Measurements from ENCODE around the gene SNW1. TPM values are rescaled to one million over a fixed set of nuclear protein-coding genes. Genes with fewer than 3 reads are reported as not detected.

SNW1 gene
- total RNA-seq, 1 experiment from 2014 or later: 67.5 TPM

DNA sequence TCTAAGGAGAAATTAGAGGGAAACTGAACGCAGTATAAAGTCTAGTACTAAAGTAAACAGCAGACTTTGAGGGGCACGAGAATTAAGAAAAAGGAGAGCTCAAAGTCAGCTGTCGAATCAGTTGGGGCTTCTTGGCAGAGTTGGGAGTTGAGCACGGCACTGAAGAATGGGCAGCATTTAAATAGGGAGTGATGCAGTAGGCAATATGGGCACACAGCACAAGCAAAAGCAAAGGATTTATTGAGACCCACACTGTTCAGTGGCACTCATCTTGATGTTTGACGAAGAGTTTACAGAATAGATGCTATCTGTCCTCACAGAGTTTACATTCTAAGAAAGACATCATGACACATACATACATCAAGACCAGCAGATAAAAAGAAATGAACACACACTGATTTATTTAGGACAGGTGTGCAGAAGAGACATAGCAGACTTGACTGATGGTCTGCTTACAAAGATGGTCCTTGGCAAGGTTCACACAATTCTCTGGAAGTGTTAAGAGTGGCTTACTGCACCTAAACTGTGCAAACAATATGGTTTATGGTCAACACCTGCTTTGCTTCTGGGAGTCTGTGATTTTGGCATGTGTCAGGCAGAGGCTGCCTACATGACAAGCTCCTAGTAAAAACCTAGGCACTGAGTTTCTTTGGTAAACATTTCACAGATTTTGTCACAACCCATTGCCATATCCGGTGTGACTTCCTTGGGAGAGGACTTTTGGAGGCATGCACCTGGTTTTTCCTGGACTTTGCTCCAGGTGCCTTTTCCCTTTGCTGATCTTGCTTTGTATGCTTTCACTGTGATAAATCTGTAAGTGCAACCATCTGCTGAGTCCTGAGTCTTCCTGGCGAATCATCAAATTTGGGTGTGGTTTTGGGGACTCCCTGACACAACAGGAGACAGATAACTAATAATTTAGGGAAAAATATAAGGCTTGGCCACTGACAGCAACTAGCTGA lies 79.5 kb downstream of the SNW1 start:
- TF ChIP-seq EZH2 (IDR thresholded peaks at IDR 0.05; ENCODE audit: low read length, unreplicated experiment) (no peak), EZH2phosphoT487 (IDR thresholded peaks at IDR 0.05; ENCODE audit: borderline replicate concordance, low read length) (no peak)
- TF ChIP-seq, protein P1, sequence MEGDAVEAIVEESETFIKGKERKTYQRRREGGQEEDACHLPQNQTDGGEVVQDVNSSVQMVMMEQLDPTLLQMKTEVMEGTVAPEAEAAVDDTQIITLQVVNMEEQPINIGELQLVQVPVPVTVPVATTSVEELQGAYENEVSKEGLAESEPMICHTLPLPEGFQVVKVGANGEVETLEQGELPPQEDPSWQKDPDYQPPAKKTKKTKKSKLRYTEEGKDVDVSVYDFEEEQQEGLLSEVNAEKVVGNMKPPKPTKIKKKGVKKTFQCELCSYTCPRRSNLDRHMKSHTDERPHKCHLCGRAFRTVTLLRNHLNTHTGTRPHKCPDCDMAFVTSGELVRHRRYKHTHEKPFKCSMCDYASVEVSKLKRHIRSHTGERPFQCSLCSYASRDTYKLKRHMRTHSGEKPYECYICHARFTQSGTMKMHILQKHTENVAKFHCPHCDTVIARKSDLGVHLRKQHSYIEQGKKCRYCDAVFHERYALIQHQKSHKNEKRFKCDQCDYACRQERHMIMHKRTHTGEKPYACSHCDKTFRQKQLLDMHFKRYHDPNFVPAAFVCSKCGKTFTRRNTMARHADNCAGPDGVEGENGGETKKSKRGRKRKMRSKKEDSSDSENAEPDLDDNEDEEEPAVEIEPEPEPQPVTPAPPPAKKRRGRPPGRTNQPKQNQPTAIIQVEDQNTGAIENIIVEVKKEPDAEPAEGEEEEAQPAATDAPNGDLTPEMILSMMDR (conservative IDR thresholded peaks at IDR 0.05; ENCODE audit: low read depth, low read length): no peak
- Histone ChIP-seq H3K4me1 (ENCODE audit: insufficient read depth, low read length) (peaks cover 19% of the 10 kb centered on the region), H3K4me3 (ENCODE audit: low read length) (no peak overlapping the region), H3K4me2 (ENCODE audit: low read length) (peak overlapping the region; percentile 56), H3K9ac (ENCODE audit: low read length) (no peak overlapping the region), H3F3A (ENCODE audit: low read length, unreplicated experiment) (peaks cover 13% of the 10 kb centered on the region), H2AFZ (ENCODE audit: low read length) (no peak overlapping the region), H3K36me3 (ENCODE audit: low read depth, low read length) (peaks cover 9% of the 10 kb centered on the region; the same call in 1 of the 2 replicates), H3K9me2 (replicated peaks; ENCODE audit: low read length) (no peaks in the 10 kb centered on the region), H3K9me3 (ENCODE audit: low read length) (no peaks in the 10 kb centered on the region), H4K20me1 (ENCODE audit: low read length) (peaks cover 11% of the 10 kb centered on the region; the same call in 1 of the 2 replicates), H3K79me2 (ENCODE audit: low read length) (no peaks in the 10 kb centered on the region), H3K27ac (ENCODE audit: low read length) (peak overlapping the region; percentile 85), H3K27me3 (ENCODE audit: low read length) (no peaks in the 10 kb centered on the region)
- BruUV-seq (replicated peaks): no TSS peak
- ATAC-seq (peak; percentile 63), DNase-seq (peak; percentile 66)
- ChIA-PET CTCF (interaction anchor here (0.5 kb wide), 1 partner anchor 418 kb away, joined by 4 read pairs; no protein-coding TSS in a partner anchor), POLR2A (ENCODE audit: unreplicated experiment) (no interaction called here)
- intact Hi-C loops (cut with micrococcal nuclease): loop anchor here (2.0 kb wide), 1 partner anchor 17 kb away; no protein-coding TSS in a partner anchor

DNA sequence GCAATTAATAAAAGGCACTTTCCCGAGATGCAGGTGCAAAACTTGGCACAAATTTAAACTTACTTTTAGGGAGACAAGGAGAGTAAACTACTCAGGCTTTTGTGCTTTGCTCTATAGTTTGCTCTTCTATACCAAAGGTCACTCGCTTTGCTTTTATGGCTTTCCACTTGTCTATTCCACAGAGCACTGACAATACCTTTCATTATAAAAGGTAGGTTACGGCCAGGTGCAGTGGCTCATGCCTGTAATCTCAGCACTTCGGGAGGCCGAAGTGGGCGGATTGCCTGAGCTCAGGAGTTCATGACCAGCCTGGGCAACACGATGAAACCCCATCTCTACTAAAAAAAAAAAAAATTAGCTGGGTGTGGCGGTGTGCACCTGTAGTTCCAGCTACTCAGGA lies 86.0 kb downstream of the SNW1 start:
- no peaks in the 10 kb centered on the region for H4K20me1 ChIP-seq (ENCODE audit: low read length)
- H3K36me3 ChIP-seq (ENCODE audit: low read depth, low read length): peaks cover 31% of the 10 kb centered on the region; the same call in 1 of the 2 replicates
- no TSS peak for BruUV-seq (replicated peaks)
- no peak overlapping the region for H3K4me3 ChIP-seq (ENCODE audit: low read length)
- H3K9me2 ChIP-seq (replicated peaks; ENCODE audit: low read length): no peaks in the 10 kb centered on the region
- TF ChIP-seq EZH2 (IDR thresholded peaks at IDR 0.05; ENCODE audit: low read length, unreplicated experiment): no peak
- TF ChIP-seq EZH2phosphoT487 (IDR thresholded peaks at IDR 0.05; ENCODE audit: borderline replicate concordance, low read length): no peak
- H3K79me2 ChIP-seq (ENCODE audit: low read length): no peaks in the 10 kb centered on the region
- no peak overlapping the region for H2AFZ ChIP-seq (ENCODE audit: low read length)
- H3F3A ChIP-seq (ENCODE audit: low read length, unreplicated experiment): no peaks in the 10 kb centered on the region
- H3K4me2 ChIP-seq (ENCODE audit: low read length): no peak overlapping the region
- H3K9ac ChIP-seq (ENCODE audit: low read length): no peak overlapping the region
- H3K9me3 ChIP-seq (ENCODE audit: low read length): no peaks in the 10 kb centered on the region
- no peak overlapping the region for H3K27ac ChIP-seq (ENCODE audit: low read length)
- H3K4me1 ChIP-seq (ENCODE audit: insufficient read depth, low read length): no peaks in the 10 kb centered on the region
- intact Hi-C loops (cut with micrococcal nuclease): no loop called here
- CTCF ChIA-PET: no interaction called here
- H3K27me3 ChIP-seq (ENCODE audit: low read length): no peaks in the 10 kb centered on the region
- DNase-seq (no peak), ATAC-seq (no peak)
- POLR2A ChIA-PET (ENCODE audit: unreplicated experiment): no interaction called here

DNA sequence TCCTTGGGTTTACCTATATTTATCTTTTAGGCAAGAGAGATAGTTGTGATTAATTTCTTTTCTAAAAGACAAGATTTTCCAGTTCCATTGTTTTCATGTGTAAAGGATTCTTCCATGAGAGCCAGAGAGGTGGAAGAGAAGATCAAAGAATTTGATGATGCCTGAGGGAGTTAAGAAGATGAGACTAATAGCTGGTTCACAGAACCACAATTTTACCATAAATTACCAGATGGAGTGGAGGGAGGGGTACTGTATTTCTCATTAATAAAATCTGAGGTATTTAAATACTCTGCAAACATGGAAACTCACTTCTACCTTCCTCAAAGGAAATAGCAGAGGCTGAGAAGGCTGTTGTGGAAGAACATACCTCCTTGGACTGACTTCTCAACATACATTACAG lies 87.8 kb downstream of the SNW1 start:
- no peaks in the 10 kb centered on the region for H3K9me2 ChIP-seq (replicated peaks; ENCODE audit: low read length)
- intact Hi-C loops (cut with micrococcal nuclease): no loop called here
- no peaks in the 10 kb centered on the region for H3K4me1 ChIP-seq (ENCODE audit: insufficient read depth, low read length)
- no peaks in the 10 kb centered on the region for H4K20me1 ChIP-seq (ENCODE audit: low read length)
- CTCF ChIA-PET: no interaction called here
- peaks cover 28% of the 10 kb centered on the region; the same call in 1 of the 2 replicates for H3K36me3 ChIP-seq (ENCODE audit: low read depth, low read length)
- H3K4me2 ChIP-seq (ENCODE audit: low read length): no peak overlapping the region
- no peak for DNase-seq
- TF ChIP-seq EZH2phosphoT487 (IDR thresholded peaks at IDR 0.05; ENCODE audit: borderline replicate concordance, low read length): no peak
- TF ChIP-seq, protein P1 (conservative IDR thresholded peaks at IDR 0.05; ENCODE audit: low read depth, low read length): no peak
- no peak for TF ChIP-seq EZH2 (IDR thresholded peaks at IDR 0.05; ENCODE audit: low read length, unreplicated experiment)
- no peaks in the 10 kb centered on the region for H3K9me3 ChIP-seq (ENCODE audit: low read length)
- H2AFZ ChIP-seq (ENCODE audit: low read length): no peak overlapping the region
- no peaks in the 10 kb centered on the region for H3K27me3 ChIP-seq (ENCODE audit: low read length)
- ATAC-seq: no peak
- no peaks in the 10 kb centered on the region for H3F3A ChIP-seq (ENCODE audit: low read length, unreplicated experiment)
- BruUV-seq (replicated peaks): no TSS peak
- H3K27ac ChIP-seq (ENCODE audit: low read length): no peak overlapping the region
- POLR2A ChIA-PET (ENCODE audit: unreplicated experiment): no interaction called here
- H3K79me2 ChIP-seq (ENCODE audit: low read length): no peaks in the 10 kb centered on the region
- H3K9ac ChIP-seq (ENCODE audit: low read length): no peak overlapping the region
- no peak overlapping the region for H3K4me3 ChIP-seq (ENCODE audit: low read length)

Other genes starting within 250 kb of the SNW1 start
- gene SPTLC2, start 144.5 kb downstream of the SNW1 start, total RNA-seq (2014; rRNA removed): 25.6 and 27.6 TPM in 2 replicates
- 9.7 and 10.8 TPM in 2 replicates for gene ALKBH1, start 53.1 kb downstream of the SNW1 start, total RNA-seq (2014; rRNA removed)
- gene SLIRP, start 53.1 kb downstream of the SNW1 start, total RNA-seq (2014; rRNA removed): 904 and 934 TPM in 2 replicates
- gene ADCK1, start 39.0 kb upstream of the SNW1 start, total RNA-seq (2014; rRNA removed): 4.7 and 5.7 TPM in 2 replicates